Ascending aorta (tissue), 2 donors: ENCODE results near the gene KCNH4. TPM values are rescaled to one million over a fixed set of nuclear protein-coding genes. Genes with fewer than 3 reads are reported as not detected.

ENCODE experiments used
- DNase-seq, 2 donors: peaks; one replicate each; pipeline ENCODE4 v3.0.0-alpha.2; 2019; ENCODE audit warnings: low spot score in 2 of 2
- H3K27ac ChIP-seq, 2 donors: fragments of 200-600 bp; sonication (generic); one replicate each; pipeline ENCODE4 v1.5.1; 2016 to 2017; ENCODE audit warnings: mild to moderate bottlenecking in 1 of 2
- H3K27me3 ChIP-seq: fragments of 200-600 bp; sonication (generic); one replicate; pipeline ENCODE4 v1.5.1; 2017
- H3K36me3 ChIP-seq, 2 donors: fragments of 200-600 bp; sonication (generic); one replicate each; pipeline ENCODE4 v1.5.1; 2016
- H3K4me1 ChIP-seq, 2 donors: fragments of 200-600 bp; sonication (generic); one replicate each; pipeline ENCODE4 v1.5.1; 2016 to 2017; ENCODE audit warnings: mild to moderate bottlenecking in 1 of 2
- H3K4me3 ChIP-seq, 2 donors: fragments of 200-600 bp; sonication (generic); one replicate each; pipeline ENCODE4 v1.5.1; 2016 to 2017; ENCODE audit warnings: mild to moderate bottlenecking in 1 of 2
- H3K9me3 ChIP-seq, 2 donors: fragments of 200-600 bp; sonication (generic); one replicate each; pipeline ENCODE4 v1.5.1; 2016
- intact Hi-C: fragments of 100-400 bp; cut with DNase I; formaldehyde crosslinking; loops from one replicate; pipeline ENCODE4 v1.15.1; 2023
- total RNA-seq: library from RNA; depleted of rRNA; stranded (reverse); fragments of >200 nt; gene quantifications from one replicate; pipeline ENCODE4 v1.1.0, GENCODE V29; 2016
- TF ChIP-seq, protein P1 (sequence below), 3 experiments: fragments of 200-600 bp in 2 of 3; fragments of 450-650 bp in 1 of 3; sonication (generic) in 2 of 3; IDR thresholded peaks; one replicate each; pipeline ENCODE4 v1.5.1; 2016 to 2019; ENCODE audit warnings: antibody characterized with exemption in 3 of 3, mild to moderate bottlenecking in 1 of 3, moderate library complexity in 1 of 3

KCNH4 gene
- total RNA-seq, 1 donor from 2014 or later, result not detected

GRCh38 chr17:42178817-42179216, 2.1 kb downstream of the KCNH4 start:
- no peak overlapping the region for H3K4me3 ChIP-seq
- DNase-seq, result no peak
- no peak overlapping the region for H3K27ac ChIP-seq
- intact Hi-C loops, result no loop called here
- TF ChIP-seq, protein P1, sequence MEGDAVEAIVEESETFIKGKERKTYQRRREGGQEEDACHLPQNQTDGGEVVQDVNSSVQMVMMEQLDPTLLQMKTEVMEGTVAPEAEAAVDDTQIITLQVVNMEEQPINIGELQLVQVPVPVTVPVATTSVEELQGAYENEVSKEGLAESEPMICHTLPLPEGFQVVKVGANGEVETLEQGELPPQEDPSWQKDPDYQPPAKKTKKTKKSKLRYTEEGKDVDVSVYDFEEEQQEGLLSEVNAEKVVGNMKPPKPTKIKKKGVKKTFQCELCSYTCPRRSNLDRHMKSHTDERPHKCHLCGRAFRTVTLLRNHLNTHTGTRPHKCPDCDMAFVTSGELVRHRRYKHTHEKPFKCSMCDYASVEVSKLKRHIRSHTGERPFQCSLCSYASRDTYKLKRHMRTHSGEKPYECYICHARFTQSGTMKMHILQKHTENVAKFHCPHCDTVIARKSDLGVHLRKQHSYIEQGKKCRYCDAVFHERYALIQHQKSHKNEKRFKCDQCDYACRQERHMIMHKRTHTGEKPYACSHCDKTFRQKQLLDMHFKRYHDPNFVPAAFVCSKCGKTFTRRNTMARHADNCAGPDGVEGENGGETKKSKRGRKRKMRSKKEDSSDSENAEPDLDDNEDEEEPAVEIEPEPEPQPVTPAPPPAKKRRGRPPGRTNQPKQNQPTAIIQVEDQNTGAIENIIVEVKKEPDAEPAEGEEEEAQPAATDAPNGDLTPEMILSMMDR (IDR thresholded peaks at IDR 0.05), result no peak
- no peaks in the 10 kb centered on the region for H3K36me3 ChIP-seq
- peaks cover 11% of the 10 kb centered on the region for H3K27me3 ChIP-seq
- H3K4me1 ChIP-seq, result peaks cover 0 to 7% of the 10 kb centered on the region in 2 donors
- H3K9me3 ChIP-seq, result no peaks in the 10 kb centered on the region

GRCh38 chr17:42177684-42178083, 3.3 kb downstream of the KCNH4 start:
- Histone ChIP-seq H3K27me3 (peaks cover 11% of the 10 kb centered on the region), H3K27ac (no peak overlapping the region), H3K4me1 (peaks cover 0 to 7% of the 10 kb centered on the region in 2 donors), H3K9me3 (no peaks in the 10 kb centered on the region), H3K4me3 (no peak overlapping the region), H3K36me3 (no peaks in the 10 kb centered on the region)
- DNase-seq, result no peak
- intact Hi-C loops, result no loop called here
- TF ChIP-seq, protein P1 (IDR thresholded peaks at IDR 0.05), result no peak

- TF ChIP-seq, protein P1 (IDR thresholded peaks at IDR 0.05), result no peak
- Histone ChIP-seq H3K4me1 (no peaks in the 10 kb centered on the region), H3K36me3 (no peaks in the 10 kb centered on the region), H3K27ac (no peak overlapping the region), H3K9me3 (no peaks in the 10 kb centered on the region), H3K27me3 (no peaks in the 10 kb centered on the region), H3K4me3 (no peak overlapping the region)
- intact Hi-C loops, result no loop called here
- DNase-seq, result no peak
Measured at GRCh38 chr17:42174126-42174783, 6.7 kb downstream of the KCNH4 start.

- DNase-seq, result no peak
- no peak overlapping the region for H3K27ac ChIP-seq
- H3K4me1 ChIP-seq, result no peaks in the 10 kb centered on the region
- intact Hi-C loops, result no loop called here
- TF ChIP-seq, protein P1 (IDR thresholded peaks at IDR 0.05), result no peak
- no peaks in the 10 kb centered on the region for H3K27me3 ChIP-seq
- no peaks in the 10 kb centered on the region for H3K36me3 ChIP-seq
- H3K9me3 ChIP-seq, result no peaks in the 10 kb centered on the region
- no peak overlapping the region for H3K4me3 ChIP-seq
Measured at GRCh38 chr17:42171831-42172230, 9.1 kb downstream of the KCNH4 start.

- TF ChIP-seq, protein P1 (IDR thresholded peaks at IDR 0.05), result no peak
- Histone ChIP-seq H3K27ac (no peak overlapping the region), H3K36me3 (no peaks in the 10 kb centered on the region), H3K9me3 (no peaks in the 10 kb centered on the region), H3K4me1 (no peaks in the 10 kb centered on the region), H3K4me3 (no peak overlapping the region), H3K27me3 (no peaks in the 10 kb centered on the region)
- intact Hi-C loops, result no loop called here
- no peak for DNase-seq
Measured at GRCh38 chr17:42169351-42169750, 11.6 kb downstream of the KCNH4 start.

DNA sequence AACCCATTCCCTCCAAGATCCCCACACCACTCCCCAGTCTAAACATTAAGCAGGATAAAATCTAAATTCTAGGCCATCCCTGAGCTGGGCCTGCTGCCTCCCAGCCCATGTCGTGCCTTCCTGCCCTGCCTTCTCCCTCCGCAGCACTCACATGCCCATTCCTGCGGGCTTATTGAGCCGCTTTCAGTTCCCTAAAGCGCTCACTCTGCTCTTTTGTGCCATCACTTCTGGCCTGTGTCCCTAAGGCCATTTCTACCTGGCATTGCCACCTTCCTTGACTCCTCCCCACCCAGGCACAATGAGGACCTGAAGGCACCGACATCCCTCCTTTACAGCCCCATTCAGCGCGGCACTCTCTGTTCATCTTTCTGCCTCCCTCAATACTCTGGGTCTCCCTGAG, 13.1 kb downstream of the KCNH4 start:
- Histone ChIP-seq H3K36me3 (no peaks in the 10 kb centered on the region), H3K27me3 (no peaks in the 10 kb centered on the region), H3K4me3 (no peak overlapping the region), H3K4me1 (no peaks in the 10 kb centered on the region), H3K9me3 (no peaks in the 10 kb centered on the region), H3K27ac (no peak overlapping the region)
- DNase-seq, result no peak
- TF ChIP-seq, protein P1 (IDR thresholded peaks at IDR 0.05), result no peak
- intact Hi-C loops, result no loop called here
